ENCODE data around the gene ARIH2.
"Not testable (repeated sequence)": the region's sequence is repeated elsewhere in the genome, so short reads cannot be mapped to it uniquely, and the experiment has no call there.

The ARIH2 gene

DNA sequence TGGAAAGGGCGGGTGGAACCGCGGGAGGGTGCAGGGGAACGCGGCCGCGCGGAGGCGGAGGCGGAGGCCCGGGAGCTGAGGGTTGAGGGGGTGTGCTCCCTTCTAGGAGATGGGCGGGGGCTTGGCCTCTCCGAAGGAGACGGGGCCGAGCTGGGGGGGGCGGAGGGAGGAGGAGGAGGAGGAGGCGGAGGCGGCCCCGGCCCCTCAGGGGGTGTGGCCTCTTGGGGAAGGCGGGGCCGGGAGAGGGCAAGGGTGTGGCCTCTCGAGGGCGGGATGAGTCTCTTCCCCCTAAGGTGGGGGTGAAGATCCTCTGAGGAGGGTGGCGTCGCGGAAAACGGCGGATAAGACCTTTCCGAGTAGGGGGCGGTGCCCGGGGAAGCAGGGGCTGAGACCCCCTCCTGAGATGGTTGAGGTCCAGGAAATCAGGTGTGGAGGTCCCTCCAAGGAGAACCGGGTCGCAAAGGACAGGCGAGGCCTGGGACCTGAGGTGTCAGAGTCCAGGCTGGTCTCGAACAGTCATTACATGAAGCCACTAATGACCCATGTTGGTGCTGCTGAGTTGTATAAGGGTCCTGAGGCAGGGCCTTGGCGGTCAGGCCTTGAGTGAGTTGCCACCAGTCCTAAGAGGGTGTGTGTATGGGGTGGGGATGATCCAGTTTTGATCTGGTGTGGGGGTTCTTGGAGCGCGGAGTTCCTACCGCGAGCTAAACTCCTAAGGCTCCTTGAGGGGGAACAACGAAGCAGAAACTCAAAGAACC, 89.3 kb downstream of the ARIH2 start:
- Histone ChIP-seq H3K27me3 (ENCODE audit: control insufficient read depth in 1 of 2, insufficient read depth in 2 of 2, low read length in 2 of 2) (no peaks in the 10 kb centered on the region), H3K9me3 (ENCODE audit: low read length) (no peaks in the 10 kb centered on the region), H3K9ac (ENCODE audit: low read length) (peak overlapping the region; percentile 90), H3K4me3 (ENCODE audit: low read depth in 1 of 2, low read length in 2 of 2) (peak overlapping the region; percentile 60 to 92), H3K36me3 (ENCODE audit: insufficient read depth, low read length) (no peaks in the 10 kb centered on the region), H3K27ac (ENCODE audit: low read depth, low read length) (peak overlapping the region; percentile 99), H3K4me1 (ENCODE audit: insufficient read depth, low read length) (peaks cover 14% of the 10 kb centered on the region)

DNA sequence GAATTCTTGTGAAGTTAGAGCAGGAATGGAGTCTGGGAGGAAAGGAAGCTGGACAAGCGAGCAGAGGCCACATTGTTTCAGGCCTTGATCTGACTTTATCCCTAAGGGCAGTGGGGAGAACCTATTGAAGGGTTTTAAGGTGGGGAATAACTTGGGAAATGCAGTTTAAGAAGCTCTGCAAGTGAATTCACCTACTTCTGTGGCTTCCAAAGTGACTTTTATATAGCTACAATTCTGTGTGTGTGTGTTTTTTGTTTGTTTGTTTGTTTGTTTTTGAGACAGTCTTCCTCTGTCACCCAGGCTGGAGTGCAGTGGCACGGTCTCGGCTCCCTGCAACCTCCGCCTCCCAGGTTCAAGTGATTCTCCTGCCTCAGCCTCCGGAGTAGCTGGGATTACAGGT, 90.0 kb downstream of the ARIH2 start:
- peaks cover 14% of the 10 kb centered on the region for H3K4me1 ChIP-seq (ENCODE audit: insufficient read depth, low read length)
- H3K4me3 ChIP-seq (ENCODE audit: low read depth in 1 of 2, low read length in 2 of 2), result peak overlapping the region in 1 of 2 donors; percentile 54

DNA sequence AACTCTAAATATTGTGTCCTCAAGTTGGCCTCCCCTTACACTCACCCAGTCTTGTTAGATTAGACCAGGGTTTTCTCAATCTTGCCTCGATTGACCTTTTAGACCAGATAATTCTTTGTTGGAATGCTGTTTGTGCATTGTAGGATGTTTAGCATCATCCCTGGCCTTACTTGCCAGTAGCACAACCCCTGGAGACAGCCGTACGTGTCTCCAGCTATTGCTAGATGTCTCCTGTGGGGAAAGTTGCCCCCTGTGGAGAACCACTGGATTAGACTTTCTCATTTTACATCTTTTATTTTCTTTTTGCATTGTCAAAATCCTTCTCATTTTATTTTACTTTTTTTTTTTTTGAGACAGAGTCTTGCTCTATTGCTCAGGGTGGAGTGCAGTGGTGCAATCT, 90.8 kb downstream of the ARIH2 start:
- Histone ChIP-seq H3K9ac (ENCODE audit: low read length) (no peak overlapping the region), H3K4me1 (ENCODE audit: insufficient read depth, low read length) (peaks cover 14% of the 10 kb centered on the region), H3K36me3 (ENCODE audit: insufficient read depth, low read length) (peaks cover 2% of the 10 kb centered on the region), H3K9me3 (ENCODE audit: low read length) (no peaks in the 10 kb centered on the region), H3K27ac (ENCODE audit: low read depth, low read length) (no peak overlapping the region), H3K4me3 (ENCODE audit: low read depth in 1 of 2, low read length in 2 of 2) (no peak overlapping the region), H3K27me3 (ENCODE audit: control insufficient read depth in 1 of 2, insufficient read depth in 2 of 2, low read length in 2 of 2) (no peaks in the 10 kb centered on the region)

More for the DNA sequence above, 90.0 kb downstream of the ARIH2 start:
- not testable (repeated sequence) for H3K27me3 ChIP-seq (ENCODE audit: control insufficient read depth in 1 of 2, insufficient read depth in 2 of 2, low read length in 2 of 2); H3K27ac ChIP-seq (ENCODE audit: low read depth, low read length); H3K9me3 ChIP-seq (ENCODE audit: low read length); H3K36me3 ChIP-seq (ENCODE audit: insufficient read depth, low read length)
- peak overlapping the region; percentile 30 for H3K9ac ChIP-seq (ENCODE audit: low read length)

DNA sequence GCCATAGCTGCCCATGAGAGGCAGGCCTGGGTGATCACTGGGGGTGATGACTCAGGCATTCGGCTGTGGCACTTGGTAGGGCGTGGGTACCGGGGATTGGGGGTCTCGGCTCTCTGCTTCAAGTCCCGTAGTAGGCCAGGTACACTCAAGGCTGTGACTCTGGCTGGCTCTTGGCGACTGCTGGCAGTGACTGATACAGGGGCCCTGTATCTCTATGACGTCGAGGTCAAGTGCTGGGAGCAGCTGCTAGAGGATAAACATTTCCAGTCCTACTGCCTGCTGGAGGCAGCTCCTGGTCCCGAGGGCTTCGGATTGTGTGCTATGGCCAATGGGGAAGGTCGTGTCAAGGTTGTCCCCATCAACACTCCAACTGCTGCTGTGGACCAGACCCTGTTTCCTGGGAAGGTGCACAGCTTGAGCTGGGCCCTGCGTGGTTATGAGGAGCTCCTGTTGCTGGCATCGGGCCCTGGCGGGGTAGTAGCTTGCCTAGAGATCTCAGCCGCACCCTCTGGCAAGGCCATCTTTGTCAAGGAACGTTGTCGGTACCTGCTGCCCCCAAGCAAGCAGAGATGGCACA, 93.9 kb downstream of the ARIH2 start:
- Histone ChIP-seq H3K27ac (ENCODE audit: low read depth, low read length) (no peak overlapping the region), H3K4me1 (ENCODE audit: insufficient read depth, low read length) (peaks cover 14% of the 10 kb centered on the region), H3K27me3 (ENCODE audit: control insufficient read depth in 1 of 2, insufficient read depth in 2 of 2, low read length in 2 of 2) (no peaks in the 10 kb centered on the region), H3K36me3 (ENCODE audit: insufficient read depth, low read length) (peaks cover 23% of the 10 kb centered on the region), H3K4me3 (ENCODE audit: low read depth in 1 of 2, low read length in 2 of 2) (no peak overlapping the region), H3K9me3 (ENCODE audit: low read length) (no peaks in the 10 kb centered on the region), H3K9ac (ENCODE audit: low read length) (no peak overlapping the region)

DNA sequence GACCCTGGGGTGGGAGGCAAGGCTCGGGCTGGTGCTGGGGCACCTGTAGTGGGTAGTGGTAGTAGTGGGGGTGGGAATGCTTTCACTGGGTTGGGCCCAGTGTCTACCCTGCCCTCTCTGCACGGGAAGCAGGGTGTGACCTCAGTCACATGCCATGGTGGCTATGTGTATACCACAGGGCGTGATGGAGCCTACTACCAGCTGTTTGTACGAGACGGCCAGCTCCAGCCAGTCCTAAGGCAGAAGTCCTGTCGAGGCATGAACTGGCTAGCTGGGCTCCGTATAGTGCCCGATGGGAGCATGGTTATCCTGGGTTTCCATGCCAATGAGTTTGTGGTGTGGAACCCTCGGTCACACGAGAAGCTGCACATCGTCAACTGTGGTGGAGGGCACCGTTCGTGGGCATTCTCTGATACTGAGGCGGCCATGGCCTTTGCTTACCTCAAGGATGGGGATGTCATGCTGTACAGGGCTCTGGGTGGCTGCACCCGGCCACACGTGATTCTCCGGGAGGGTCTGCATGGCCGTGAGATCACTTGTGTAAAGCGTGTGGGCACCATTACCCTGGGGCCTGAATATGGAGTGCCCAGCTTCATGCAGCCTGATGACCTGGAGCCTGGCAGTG, 94.6 kb downstream of the ARIH2 start:
- H3K36me3 ChIP-seq (ENCODE audit: insufficient read depth, low read length), result peaks cover 23% of the 10 kb centered on the region
- no peak overlapping the region for H3K9ac ChIP-seq (ENCODE audit: low read length)
- H3K9me3 ChIP-seq (ENCODE audit: low read length), result no peaks in the 10 kb centered on the region
- H3K27ac ChIP-seq (ENCODE audit: low read depth, low read length), result no peak overlapping the region
- no peaks in the 10 kb centered on the region for H3K27me3 ChIP-seq (ENCODE audit: control insufficient read depth in 1 of 2, insufficient read depth in 2 of 2, low read length in 2 of 2)
- H3K4me3 ChIP-seq (ENCODE audit: low read depth in 1 of 2, low read length in 2 of 2), result no peak overlapping the region
- peaks cover 12% of the 10 kb centered on the region for H3K4me1 ChIP-seq (ENCODE audit: insufficient read depth, low read length)

DNA sequence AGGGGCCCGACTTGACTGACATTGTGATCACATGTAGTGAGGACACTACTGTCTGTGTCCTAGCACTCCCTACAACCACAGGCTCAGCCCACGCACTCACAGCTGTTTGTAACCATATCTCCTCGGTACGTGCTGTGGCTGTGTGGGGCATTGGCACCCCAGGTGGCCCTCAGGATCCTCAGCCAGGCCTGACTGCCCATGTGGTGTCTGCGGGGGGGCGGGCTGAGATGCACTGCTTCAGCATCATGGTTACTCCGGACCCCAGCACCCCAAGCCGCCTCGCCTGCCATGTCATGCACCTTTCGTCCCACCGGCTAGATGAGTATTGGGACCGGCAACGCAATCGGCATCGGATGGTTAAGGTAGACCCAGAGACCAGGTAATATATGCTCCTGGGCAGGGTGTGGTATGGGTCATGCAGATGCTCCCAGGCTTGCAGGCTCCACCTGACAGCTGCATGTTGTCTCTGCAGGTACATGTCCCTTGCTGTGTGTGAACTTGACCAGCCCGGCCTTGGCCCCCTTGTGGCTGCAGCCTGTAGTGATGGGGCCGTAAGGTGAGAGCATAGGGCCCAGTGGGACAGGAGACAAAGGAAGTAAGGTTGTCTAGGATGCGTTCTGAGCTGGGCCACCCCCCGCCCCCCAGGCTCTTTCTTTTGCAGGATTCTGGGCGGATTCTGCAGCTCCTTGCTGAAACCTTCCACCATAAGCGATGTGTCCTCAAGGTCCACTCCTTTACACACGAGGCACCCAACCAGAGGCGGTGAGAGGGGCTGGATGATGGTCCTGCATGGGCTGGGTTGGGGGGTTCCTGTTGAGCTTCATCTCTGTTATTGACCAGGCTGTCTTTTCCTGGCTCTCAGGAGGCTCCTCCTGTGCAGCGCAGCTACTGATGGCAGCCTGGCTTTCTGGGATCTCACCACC, 95.4 kb downstream of the ARIH2 start:
- Histone ChIP-seq H3K9me3 (ENCODE audit: low read length) (no peaks in the 10 kb centered on the region), H3K4me1 (ENCODE audit: insufficient read depth, low read length) (peaks cover 8% of the 10 kb centered on the region), H3K36me3 (ENCODE audit: insufficient read depth, low read length) (peaks cover 23% of the 10 kb centered on the region), H3K9ac (ENCODE audit: low read length) (no peak overlapping the region), H3K27me3 (ENCODE audit: control insufficient read depth in 1 of 2, insufficient read depth in 2 of 2, low read length in 2 of 2) (no peaks in the 10 kb centered on the region), H3K27ac (ENCODE audit: low read depth, low read length) (no peak overlapping the region), H3K4me3 (ENCODE audit: low read depth in 1 of 2, low read length in 2 of 2) (no peak overlapping the region)

DNA sequence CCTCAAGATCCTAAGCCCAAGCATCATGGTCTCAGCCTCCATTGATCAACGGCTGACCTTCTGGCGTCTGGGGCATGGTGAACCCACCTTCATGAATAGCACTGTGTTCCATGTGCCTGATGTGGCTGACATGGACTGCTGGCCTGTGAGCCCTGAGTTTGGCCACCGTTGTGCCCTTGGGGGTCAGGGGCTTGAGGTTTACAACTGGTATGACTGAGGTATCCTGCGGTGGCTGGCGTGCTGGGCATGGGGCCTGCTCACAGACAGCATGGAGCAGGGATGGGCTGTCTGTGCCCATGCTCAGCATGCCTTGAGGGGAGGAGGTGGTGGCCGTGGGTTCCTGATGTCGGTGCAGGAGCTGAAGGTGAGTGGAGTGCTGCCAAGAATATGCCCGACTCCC, 96.4 kb downstream of the ARIH2 start:
- H3K27me3 ChIP-seq (ENCODE audit: control insufficient read depth in 1 of 2, insufficient read depth in 2 of 2, low read length in 2 of 2), result no peaks in the 10 kb centered on the region
- no peak overlapping the region for H3K27ac ChIP-seq (ENCODE audit: low read depth, low read length)
- no peak overlapping the region for H3K9ac ChIP-seq (ENCODE audit: low read length)
- peaks cover 23% of the 10 kb centered on the region for H3K36me3 ChIP-seq (ENCODE audit: insufficient read depth, low read length)
- no peak overlapping the region for H3K4me3 ChIP-seq (ENCODE audit: low read depth in 1 of 2, low read length in 2 of 2)
- peaks cover 13% of the 10 kb centered on the region for H3K4me1 ChIP-seq (ENCODE audit: insufficient read depth, low read length)
- no peaks in the 10 kb centered on the region for H3K9me3 ChIP-seq (ENCODE audit: low read length)

DNA sequence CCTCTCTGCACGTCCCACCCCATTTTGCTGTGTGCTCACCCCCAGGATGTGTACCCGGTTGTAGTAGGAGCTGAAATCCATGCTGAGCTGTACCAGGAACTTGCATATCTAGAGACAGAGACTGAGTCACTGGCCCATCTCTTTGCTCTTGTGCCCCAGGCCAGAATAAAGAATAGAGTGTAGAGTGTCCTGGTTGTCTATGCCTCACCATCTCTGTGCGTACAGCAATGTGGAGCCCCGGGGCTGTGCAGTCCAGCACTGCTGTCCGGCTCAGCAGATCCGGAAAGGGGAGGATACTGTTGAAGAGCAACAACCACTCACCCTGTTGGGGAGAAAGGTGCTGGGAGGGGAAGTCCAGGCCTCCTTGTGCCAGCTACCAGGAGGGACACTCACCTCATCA, 97.1 kb downstream of the ARIH2 start:
- H3K27me3 ChIP-seq (ENCODE audit: control insufficient read depth in 1 of 2, insufficient read depth in 2 of 2, low read length in 2 of 2), result no peaks in the 10 kb centered on the region
- no peak overlapping the region for H3K4me3 ChIP-seq (ENCODE audit: low read depth in 1 of 2, low read length in 2 of 2)
- no peak overlapping the region for H3K27ac ChIP-seq (ENCODE audit: low read depth, low read length)
- no peak overlapping the region for H3K9ac ChIP-seq (ENCODE audit: low read length)
- peaks cover 23% of the 10 kb centered on the region for H3K36me3 ChIP-seq (ENCODE audit: insufficient read depth, low read length)
- peaks cover 18% of the 10 kb centered on the region for H3K4me1 ChIP-seq (ENCODE audit: insufficient read depth, low read length)
- H3K9me3 ChIP-seq (ENCODE audit: low read length), result no peaks in the 10 kb centered on the region

DNA sequence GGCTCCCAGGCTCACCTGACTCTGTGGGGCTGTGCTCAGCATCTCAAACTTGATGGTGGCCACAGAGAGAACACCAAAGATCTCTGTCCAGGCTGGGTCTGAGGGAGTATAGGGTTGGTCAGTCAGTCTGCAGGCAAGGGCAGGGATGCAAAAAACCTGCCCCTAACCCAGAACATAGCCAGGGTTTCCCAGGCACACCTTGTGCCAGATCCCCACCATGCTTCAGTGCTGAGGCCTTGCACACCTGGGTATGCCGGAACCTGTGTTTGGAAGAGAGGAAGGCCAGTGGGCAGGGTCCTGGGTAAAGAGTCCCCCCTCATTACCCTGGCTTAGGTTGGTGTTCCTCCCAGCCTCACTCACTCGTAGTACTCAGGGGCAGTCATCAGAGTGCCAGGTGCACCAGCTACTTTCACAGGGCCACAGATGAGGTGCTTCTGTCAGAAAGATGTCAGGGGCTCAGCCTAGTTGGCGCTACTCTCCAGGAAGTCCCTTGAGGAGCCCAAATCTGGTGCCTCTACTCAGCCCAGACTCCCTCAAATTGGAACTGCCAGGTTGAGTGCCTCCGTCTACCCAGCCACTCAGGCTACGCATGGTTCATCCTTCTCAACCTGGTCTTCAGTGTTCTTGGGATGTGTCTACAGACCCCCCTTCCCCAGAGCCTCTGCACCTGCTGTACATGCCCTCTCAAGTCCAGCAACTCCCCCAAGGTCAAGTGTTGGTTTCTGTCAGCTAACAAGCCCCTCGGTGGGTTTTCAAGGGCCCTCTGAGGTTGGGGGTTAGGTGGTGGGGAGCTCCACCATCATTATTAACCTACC, 98.0 kb downstream of the ARIH2 start:
- Histone ChIP-seq H3K27ac (ENCODE audit: low read depth, low read length) (no peak overlapping the region), H3K9ac (ENCODE audit: low read length) (no peak overlapping the region), H3K36me3 (ENCODE audit: insufficient read depth, low read length) (peaks cover 23% of the 10 kb centered on the region), H3K4me1 (ENCODE audit: insufficient read depth, low read length) (peaks cover 18% of the 10 kb centered on the region), H3K9me3 (ENCODE audit: low read length) (no peaks in the 10 kb centered on the region), H3K27me3 (ENCODE audit: control insufficient read depth in 1 of 2, insufficient read depth in 2 of 2, low read length in 2 of 2) (no peaks in the 10 kb centered on the region), H3K4me3 (ENCODE audit: low read depth in 1 of 2, low read length in 2 of 2) (no peak overlapping the region)

DNA sequence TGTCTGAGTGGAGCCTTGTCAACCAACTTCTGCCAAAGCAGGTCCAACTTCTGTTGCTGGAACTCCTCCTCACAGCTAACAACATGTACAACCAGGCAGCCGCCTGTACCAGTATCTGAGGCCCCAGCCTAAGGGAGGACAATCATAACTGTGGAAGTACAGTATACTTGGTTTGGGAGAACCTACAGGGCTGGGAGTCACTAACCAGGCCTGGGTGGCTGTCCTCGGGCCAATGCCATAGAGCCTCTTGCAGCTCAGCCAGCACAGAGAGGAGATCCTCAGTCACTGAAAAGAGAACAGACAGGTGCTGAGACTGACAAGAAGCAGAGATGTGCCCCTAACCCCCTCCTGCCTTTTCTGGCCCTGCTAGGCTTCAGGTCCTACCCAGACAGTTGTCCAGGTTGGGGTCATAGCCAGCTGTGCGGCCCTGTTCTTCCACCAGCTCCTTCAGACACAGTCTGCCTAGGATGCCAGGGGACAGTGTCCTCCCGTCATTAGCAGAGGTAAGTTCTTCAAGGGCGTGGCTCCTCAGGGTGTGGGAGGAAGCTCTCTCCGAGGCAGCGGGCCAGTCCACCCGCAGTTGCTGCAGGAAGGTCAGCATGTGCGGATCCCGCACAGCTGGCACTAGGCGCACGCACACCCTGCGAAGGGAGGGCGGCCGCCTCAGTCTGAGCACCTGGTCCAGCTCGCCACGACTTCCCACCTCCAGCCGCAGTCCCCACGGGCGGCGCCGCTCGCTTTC, 98.8 kb downstream of the ARIH2 start:
- Histone ChIP-seq H3K4me3 (ENCODE audit: low read depth in 1 of 2, low read length in 2 of 2) (peak overlapping the region; percentile 68 to 78), H3K9me3 (ENCODE audit: low read length) (no peaks in the 10 kb centered on the region), H3K9ac (ENCODE audit: low read length) (peak overlapping the region; percentile 36), H3K27ac (ENCODE audit: low read depth, low read length) (peak overlapping the region; percentile 62), H3K27me3 (ENCODE audit: control insufficient read depth in 1 of 2, insufficient read depth in 2 of 2, low read length in 2 of 2) (no peaks in the 10 kb centered on the region), H3K36me3 (ENCODE audit: insufficient read depth, low read length) (peaks cover 23% of the 10 kb centered on the region), H3K4me1 (ENCODE audit: insufficient read depth, low read length) (peaks cover 18% of the 10 kb centered on the region)
